Activated naive CD4-positive, alpha-beta T cell treated with anti-CD3 and anti-CD28 coated beads, Interleukin-2, amount 10 ng/mL, durations not matched to agents 7 days and 5 days (primary cell): ENCODE measurements around the gene RAC2.
"Not testable (repeated sequence)": the region's sequence is repeated elsewhere in the genome, so short reads cannot be mapped to it uniquely, and the experiment has no call there.

Experiments used
- CTCF ChIA-PET: fragments of 350-600 bp; sonication (Branson Sonifier 250); formaldehyde crosslinking; loops from one replicate; lab custom pipeline; 2021; ENCODE audit warnings: antibody characterized with exemption; lab: Charles Lee
- DNase-seq: peaks from one replicate; pipeline ENCODE4 v3.0.0-alpha.2; 2020
- H3K27ac Mint-ChIP-seq: one replicate; pipeline ENCODE4 v1.8.0; 2021; ENCODE audit warnings: mild to moderate bottlenecking, moderate library complexity, mixed read lengths
- H3K27me3 Mint-ChIP-seq: one replicate; pipeline ENCODE4 v1.8.0; 2021; ENCODE audit warnings: mild to moderate bottlenecking, mixed read lengths
- H3K36me3 Mint-ChIP-seq: one replicate; pipeline ENCODE4 v1.8.0; 2021; ENCODE audit warnings: mixed read lengths
- H3K4me1 Mint-ChIP-seq: one replicate; pipeline ENCODE4 v1.8.0; 2021; ENCODE audit warnings: mixed read lengths
- H3K4me3 Mint-ChIP-seq: one replicate; pipeline ENCODE4 v1.8.0; 2021; ENCODE audit warnings: mild to moderate bottlenecking, moderate library complexity, mixed read lengths
- H3K9me3 Mint-ChIP-seq: one replicate; pipeline ENCODE4 v1.8.0; 2021; ENCODE audit warnings: mixed read lengths

RAC2 gene

GRCh38 chr22:37256075-37256726 is 12.1 kb upstream of the RAC2 start:
- Mint-ChIP-seq H3K27ac (peak overlapping the region; percentile 46), H3K27me3 (peaks cover 50% of the 10 kb centered on the region), H3K4me1 (peaks cover 28% of the 10 kb centered on the region), H3K9me3 (no peaks in the 10 kb centered on the region), H3K36me3 (no peaks in the 10 kb centered on the region), H3K4me3 (no peak overlapping the region)
- CTCF ChIA-PET = interaction anchor here (1.0 kb wide), 1 partner anchor 17 kb away, joined by 3 read pairs; no protein-coding TSS in a partner anchor
- peak; percentile 20 for DNase-seq

DNA sequence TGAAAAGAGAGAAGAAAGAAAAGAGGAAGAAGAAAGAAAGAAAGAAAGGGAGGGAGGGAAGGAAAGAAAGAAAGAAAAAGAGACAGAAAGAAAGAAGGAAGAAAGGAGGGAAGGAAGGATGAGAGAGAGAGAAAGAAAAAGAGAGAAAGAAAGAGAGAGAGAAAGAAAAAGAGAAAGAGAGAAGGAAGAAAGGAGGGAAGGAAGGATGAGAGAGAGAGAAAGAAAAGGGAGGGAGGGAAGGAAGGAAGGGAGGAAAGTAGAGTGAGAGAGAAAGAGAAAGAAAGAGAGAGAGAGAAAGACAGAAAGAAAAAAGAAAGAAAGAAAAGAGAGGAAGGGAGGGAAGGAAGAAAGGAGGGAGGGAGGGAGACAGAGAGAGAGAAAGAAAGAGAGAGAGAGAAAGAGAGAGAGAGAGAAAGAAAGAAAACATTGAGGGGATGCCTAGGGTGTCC is 11.5 kb upstream of the RAC2 start:
- CTCF ChIA-PET = interaction anchor here (1.0 kb wide), 1 partner anchor 17 kb away, joined by 3 read pairs; no protein-coding TSS in a partner anchor
- H3K4me3 Mint-ChIP-seq = no peak overlapping the region
- DNase-seq = no peak
- H3K27ac Mint-ChIP-seq = no peak overlapping the region
- peaks cover 23% of the 10 kb centered on the region for H3K4me1 Mint-ChIP-seq
- H3K36me3 Mint-ChIP-seq = no peaks in the 10 kb centered on the region
- no peaks in the 10 kb centered on the region for H3K9me3 Mint-ChIP-seq
- peaks cover 45% of the 10 kb centered on the region for H3K27me3 Mint-ChIP-seq

GRCh38 chr22:37254867-37255233 is 10.8 kb upstream of the RAC2 start:
- CTCF ChIA-PET = no interaction called here
- Mint-ChIP-seq H3K27ac (no peak overlapping the region), H3K27me3 (peaks cover 40% of the 10 kb centered on the region), H3K4me1 (peaks cover 18% of the 10 kb centered on the region), H3K36me3 (no peaks in the 10 kb centered on the region), H3K9me3 (no peaks in the 10 kb centered on the region), H3K4me3 (no peak overlapping the region)
- no peak for DNase-seq

DNA sequence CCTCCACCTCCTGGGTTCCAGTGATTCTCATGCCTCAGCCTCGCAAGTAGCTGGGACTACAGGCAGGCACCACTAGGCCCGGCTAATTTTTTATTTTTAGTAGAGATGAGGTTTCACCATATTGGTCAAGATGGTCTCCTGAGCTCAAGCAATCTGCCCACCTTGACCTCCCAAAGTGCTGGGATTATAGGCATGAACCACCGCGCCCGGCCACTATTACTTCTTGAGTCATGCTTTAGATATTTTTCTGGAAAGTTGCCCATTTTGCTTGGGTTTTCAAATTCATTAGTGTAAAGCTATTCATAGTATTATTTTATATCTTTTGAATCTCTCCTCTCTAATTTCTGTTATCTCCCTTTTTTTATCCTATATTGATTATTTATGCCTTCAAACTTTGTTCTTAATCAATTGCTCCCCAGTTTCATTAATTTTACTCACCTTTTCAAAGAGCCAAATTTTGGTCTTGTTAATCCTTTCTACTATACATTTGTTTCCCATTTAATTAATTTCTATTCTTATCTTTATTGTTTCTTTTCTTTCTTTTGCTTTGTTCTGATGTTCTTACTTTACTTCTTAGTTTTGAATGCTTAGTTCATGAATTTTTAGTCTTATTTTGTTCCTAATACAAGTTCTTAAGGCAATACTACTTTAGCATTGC is 10.3 kb upstream of the RAC2 start:
- Mint-ChIP-seq H3K4me3 (no peak overlapping the region), H3K27ac (no peak overlapping the region), H3K9me3 (no peaks in the 10 kb centered on the region), H3K4me1 (peaks cover 13% of the 10 kb centered on the region), H3K27me3 (peaks cover 36% of the 10 kb centered on the region), H3K36me3 (no peaks in the 10 kb centered on the region)
- no peak for DNase-seq
- CTCF ChIA-PET = no interaction called here

DNA sequence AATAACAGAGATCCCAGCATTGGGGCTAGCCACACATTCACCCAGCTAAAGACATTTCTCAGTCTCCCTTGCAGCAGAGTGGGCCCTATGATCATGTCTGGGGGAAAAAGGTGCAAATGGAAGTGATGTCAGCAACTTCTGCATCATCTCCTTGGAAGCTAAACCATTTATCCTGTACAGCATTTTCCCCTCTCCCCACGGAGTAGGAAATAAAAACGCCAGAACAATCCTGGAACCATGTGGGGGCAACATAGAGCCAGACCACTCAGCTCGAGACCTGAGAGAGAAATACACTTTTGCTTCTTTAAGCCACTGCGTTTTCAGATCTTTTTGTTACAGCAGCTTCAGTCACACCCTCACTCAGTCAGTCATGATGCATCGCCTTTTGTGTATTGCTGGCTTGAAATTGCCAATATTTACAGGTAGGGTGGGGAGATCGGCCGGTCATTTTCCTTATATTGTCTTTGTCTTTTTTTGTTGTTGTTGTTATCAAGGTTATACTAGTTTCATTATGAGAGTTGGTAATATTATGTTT is 9.1 kb upstream of the RAC2 start:
- H3K27me3 Mint-ChIP-seq = peaks cover 39% of the 10 kb centered on the region
- no peak for DNase-seq
- CTCF ChIA-PET = no interaction called here
- no peak overlapping the region for H3K4me3 Mint-ChIP-seq
- H3K36me3 Mint-ChIP-seq = no peaks in the 10 kb centered on the region
- no peaks in the 10 kb centered on the region for H3K9me3 Mint-ChIP-seq
- H3K27ac Mint-ChIP-seq = no peak overlapping the region
- peaks cover 8% of the 10 kb centered on the region for H3K4me1 Mint-ChIP-seq

GRCh38 chr22:37251836-37252235 is 7.8 kb upstream of the RAC2 start:
- not testable (repeated sequence) for H3K4me3 Mint-ChIP-seq, H3K9me3 Mint-ChIP-seq, H3K36me3 Mint-ChIP-seq, H3K27ac Mint-ChIP-seq, DNase-seq, H3K4me1 Mint-ChIP-seq
- CTCF ChIA-PET = interaction anchor here (0.9 to 2.0 kb wide), 3 partner anchors 9 to 53 kb away, joined by 3 to 8 read pairs (median 3); no protein-coding TSS in a partner anchor
- peaks cover 34% of the 10 kb centered on the region for H3K27me3 Mint-ChIP-seq

GRCh38 chr22:37249986-37250385 is 5.9 kb upstream of the RAC2 start:
- H3K27ac Mint-ChIP-seq = no peak overlapping the region
- H3K36me3 Mint-ChIP-seq = no peaks in the 10 kb centered on the region
- no peaks in the 10 kb centered on the region for H3K9me3 Mint-ChIP-seq
- H3K27me3 Mint-ChIP-seq = peaks cover 17% of the 10 kb centered on the region
- no peak overlapping the region for H3K4me3 Mint-ChIP-seq
- CTCF ChIA-PET = interaction anchor here (0.9 kb wide), 1 partner anchor 10 kb away, joined by 3 read pairs; no protein-coding TSS in a partner anchor
- DNase-seq = no peak
- peaks cover 12% of the 10 kb centered on the region for H3K4me1 Mint-ChIP-seq

DNA sequence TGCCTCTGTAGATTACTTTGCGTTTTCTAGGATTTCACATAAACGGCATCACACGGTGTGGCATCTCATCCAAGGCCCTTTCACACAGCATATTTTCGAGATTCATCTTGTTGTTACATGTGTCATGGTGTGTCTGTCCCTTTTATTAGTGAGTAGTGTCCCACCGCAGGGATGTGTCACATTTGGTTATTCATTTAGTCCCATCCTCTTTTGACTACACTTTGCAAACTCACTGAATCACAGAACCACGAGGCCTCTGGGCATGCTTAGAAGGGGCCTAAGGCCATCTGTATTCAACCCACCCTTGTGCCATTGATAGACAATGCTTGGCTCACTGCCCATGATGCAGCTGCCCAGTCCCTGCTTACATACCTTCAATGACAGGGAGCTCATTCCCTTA is 4.2 kb upstream of the RAC2 start:
- DNase-seq = no peak
- H3K27ac Mint-ChIP-seq = no peak overlapping the region
- no peak overlapping the region for H3K4me3 Mint-ChIP-seq
- peaks cover 21% of the 10 kb centered on the region for H3K27me3 Mint-ChIP-seq
- H3K9me3 Mint-ChIP-seq = no peaks in the 10 kb centered on the region
- CTCF ChIA-PET = interaction anchor here (1.0 to 2.3 kb wide), 2 partner anchors 10 to 12 kb away, joined by 3 to 18 read pairs; no protein-coding TSS in a partner anchor
- peaks cover 7% of the 10 kb centered on the region for H3K36me3 Mint-ChIP-seq
- H3K4me1 Mint-ChIP-seq = peaks cover 22% of the 10 kb centered on the region

DNA sequence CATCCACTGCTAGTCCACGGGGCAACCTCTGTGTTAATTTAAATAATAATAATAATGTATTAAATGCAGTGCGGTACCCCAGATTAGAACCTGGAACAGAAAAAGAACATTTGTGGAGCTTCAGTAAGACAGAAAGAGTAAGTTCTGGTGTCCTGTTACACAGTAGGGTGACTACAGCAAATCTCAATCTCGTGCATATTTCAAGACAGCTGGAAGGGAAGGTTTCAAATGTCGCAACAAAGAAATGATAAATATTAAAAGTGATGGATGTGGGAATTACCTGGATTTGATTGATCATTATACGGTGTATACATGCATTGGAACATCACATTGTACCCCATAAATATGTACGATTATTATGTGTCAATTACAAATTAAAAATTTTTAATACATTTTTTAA is 1.7 kb upstream of the RAC2 start:
- Mint-ChIP-seq H3K4me3 (no peak overlapping the region), H3K36me3 (peaks cover 28% of the 10 kb centered on the region), H3K4me1 (peaks cover 34% of the 10 kb centered on the region), H3K9me3 (no peaks in the 10 kb centered on the region), H3K27me3 (peaks cover 9% of the 10 kb centered on the region), H3K27ac (peak overlapping the region; percentile 94)
- CTCF ChIA-PET = interaction anchor here (1.9 to 9.8 kb wide), 2 partner anchors 15 to 46 kb away, joined by 7 to 134 read pairs; no protein-coding TSS in a partner anchor
- no peak for DNase-seq

- peak overlapping the region; percentile 94 for H3K27ac Mint-ChIP-seq
- H3K9me3 Mint-ChIP-seq = no peaks in the 10 kb centered on the region
- peaks cover 40% of the 10 kb centered on the region for H3K4me1 Mint-ChIP-seq
- DNase-seq = no peak
- CTCF ChIA-PET = interaction anchor here (1.4 to 9.8 kb wide), 3 partner anchors 15 to 45 kb away, joined by 3 to 134 read pairs (median 7); no protein-coding TSS in a partner anchor
- H3K36me3 Mint-ChIP-seq = peaks cover 34% of the 10 kb centered on the region
- H3K4me3 Mint-ChIP-seq = peak overlapping the region; percentile 100
- peaks cover 9% of the 10 kb centered on the region for H3K27me3 Mint-ChIP-seq
Measured at GRCh38 chr22:37244922-37245722, 1.1 kb upstream of the RAC2 start.

DNA sequence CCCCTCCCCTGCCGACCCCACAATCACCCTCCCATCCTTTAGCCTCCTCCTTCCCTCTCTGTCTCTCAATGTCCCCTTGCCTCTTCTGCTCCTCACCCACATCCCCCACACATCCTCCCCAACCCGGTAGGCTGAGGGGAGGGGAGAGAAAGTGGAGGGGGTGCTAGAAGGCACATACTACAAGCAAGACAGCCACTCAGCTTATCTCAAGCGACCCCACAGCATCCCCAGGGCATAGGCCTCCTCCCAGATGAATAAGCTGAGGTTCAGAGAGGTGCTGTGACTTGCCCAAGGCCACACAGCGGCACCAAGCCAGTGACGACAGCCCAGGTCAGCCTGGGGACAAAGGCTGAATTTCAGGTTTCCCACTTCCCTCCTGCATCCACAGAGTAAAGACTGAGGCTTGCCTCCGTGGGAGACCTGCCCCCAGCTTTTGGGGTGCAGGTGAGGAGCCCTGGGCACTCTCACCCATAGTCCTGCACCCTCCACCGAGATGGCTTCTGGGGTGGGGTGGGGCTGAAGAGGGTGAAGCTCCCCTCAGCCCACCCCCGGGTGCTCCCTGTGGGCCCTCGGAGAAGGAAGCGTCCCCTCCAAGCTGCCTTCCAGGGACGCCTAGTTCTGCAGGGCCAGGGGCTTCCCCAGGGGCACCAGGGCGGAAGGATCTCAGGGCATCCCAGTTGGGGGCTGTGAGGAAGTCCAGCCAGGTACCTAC is 511 bp downstream of the RAC2 start:
- peak; percentile 49 for DNase-seq
- no peaks in the 10 kb centered on the region for H3K9me3 Mint-ChIP-seq
- CTCF ChIA-PET = interaction anchor here (1.2 to 9.8 kb wide), 9 partner anchors 17 to 215 kb away, joined by 3 to 134 read pairs (median 6); partner anchors contain the start of gene CYTH4
- peak overlapping the region; percentile 100 for H3K4me3 Mint-ChIP-seq
- H3K27me3 Mint-ChIP-seq = peaks cover 8% of the 10 kb centered on the region
- peaks cover 49% of the 10 kb centered on the region for H3K36me3 Mint-ChIP-seq
- peak overlapping the region; percentile 94 for H3K27ac Mint-ChIP-seq
- H3K4me1 Mint-ChIP-seq = peaks cover 56% of the 10 kb centered on the region

DNA sequence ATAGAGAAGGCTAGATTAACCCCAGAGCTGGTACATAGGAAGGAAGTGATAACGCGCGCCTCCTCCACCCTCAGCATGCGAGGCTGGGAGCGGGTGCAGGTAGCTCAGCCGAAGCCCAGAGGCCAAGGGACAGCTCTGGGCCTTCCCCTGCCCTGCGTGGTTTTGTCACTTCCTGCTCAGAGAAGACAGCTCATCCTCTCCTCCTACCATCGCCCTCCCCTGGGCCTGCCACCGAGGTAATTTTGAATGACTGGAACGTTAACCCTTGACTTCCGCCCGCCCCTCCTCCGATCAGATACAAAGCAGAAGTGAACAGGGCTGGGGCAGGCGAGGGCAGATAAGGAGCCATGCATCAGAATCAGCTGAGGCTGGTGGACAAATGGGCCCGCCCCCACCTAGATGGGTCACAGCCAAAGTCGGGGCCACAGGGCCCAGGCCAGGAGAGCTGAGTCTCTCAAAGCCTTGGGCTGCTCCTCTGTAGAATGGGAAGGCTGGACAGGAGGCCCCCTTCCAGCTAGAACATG is 1.6 kb downstream of the RAC2 start:
- Mint-ChIP-seq H3K4me1 (peaks cover 66% of the 10 kb centered on the region), H3K9me3 (no peaks in the 10 kb centered on the region), H3K4me3 (peak overlapping the region; percentile 100), H3K36me3 (peaks cover 58% of the 10 kb centered on the region), H3K27ac (peak overlapping the region; percentile 94), H3K27me3 (peaks cover 5% of the 10 kb centered on the region)
- peak; percentile 96 for DNase-seq
- CTCF ChIA-PET = interaction anchor here (0.7 to 9.8 kb wide), 13 partner anchors 10 to 216 kb away, joined by 3 to 134 read pairs (median 3); partner anchors contain the start of gene CYTH4
